Smooth muscle cell (in vitro differentiated cells): ENCODE results near the gene MSLN. TPM values are rescaled to one million over a fixed set of nuclear protein-coding genes. Genes with fewer than 3 reads are reported as not detected.

Source experiments
- DNase-seq: peaks from one replicate; lab custom pipeline; 2025; ENCODE audit not compliant: unreplicated experiment; lab: John Stamatoyannopoulos, UW
- H2AFZ ChIP-seq: fragments of 200-600 bp; sonication (generic); 2 replicates; pipeline ENCODE4 v1.6.0; 2016; ENCODE audit warnings: antibody characterized with exemption, low read depth, mild to moderate bottlenecking
- H3F3A ChIP-seq: fragments of 200-600 bp; sonication (generic); 2 replicates; pipeline ENCODE4 v1.6.0; 2017; ENCODE audit warnings: antibody characterized with exemption, low read depth
- H3K27ac ChIP-seq: fragments of 200-600 bp; sonication (generic); 2 replicates; pipeline ENCODE4 v1.5.1; 2016; ENCODE audit warnings: low read depth, mild to moderate bottlenecking
- H3K27me3 ChIP-seq: fragments of 200-600 bp; sonication (generic); 2 replicates; pipeline ENCODE4 v1.6.1; 2016; ENCODE audit warnings: low read depth, mild to moderate bottlenecking
- H3K36me3 ChIP-seq: fragments of 200-600 bp; sonication (generic); 2 replicates; pipeline ENCODE4 v1.5.1; 2016; ENCODE audit warnings: low read depth
- H3K4me1 ChIP-seq: fragments of 200-600 bp; sonication (generic); 2 replicates; pipeline ENCODE4 v1.5.1; 2016; ENCODE audit warnings: low read depth
- H3K4me2 ChIP-seq: fragments of 200-600 bp; sonication (generic); 2 replicates; pipeline ENCODE4 v1.6.0; 2016; ENCODE audit warnings: mild to moderate bottlenecking
- H3K4me3 ChIP-seq: fragments of 200-600 bp; sonication (generic); 2 replicates; pipeline ENCODE4 v1.5.1; 2016; ENCODE audit warnings: mild to moderate bottlenecking
- H3K79me2 ChIP-seq: fragments of 200-600 bp; sonication (generic); 2 replicates; pipeline ENCODE4 v1.6.0; 2016; ENCODE audit warnings: low read depth, mild to moderate bottlenecking
- H3K9ac ChIP-seq: fragments of 200-600 bp; sonication (generic); 2 replicates; pipeline ENCODE4 v1.6.0; 2016; ENCODE audit warnings: low read depth
- H3K9me3 ChIP-seq: fragments of 200-600 bp; sonication (generic); replicated peaks from 2 replicates; pipeline ENCODE4 v1.5.1; 2016; ENCODE audit warnings: low read depth
- H4K20me1 ChIP-seq: fragments of 200-600 bp; sonication (generic); 2 replicates; pipeline ENCODE4 v1.6.0; 2016; ENCODE audit warnings: low read depth
- WGBS: methylation state at CpG from one replicate; pipeline ENCODE4 v1.1.7; 2016; ENCODE audit warnings: low lambda C conversion rate; 5-methylcytosine and 5-hydroxymethylcytosine counted together
- polyA plus RNA-seq: library from polyadenylated mRNA; unstranded; fragments of >200 nt; fragmentation: Nextera tagmentation; extraction: Ambion mirVana; gene quantifications from 2 replicates; pipeline ENCODE4 v1.2.1, GENCODE V29; 2016
- total RNA-seq: library from RNA; depleted of rRNA; stranded (reverse); fragments of >200 nt; gene quantifications from 2 replicates; pipeline ENCODE4 v1.2.3, GENCODE V29; 2014
- TF ChIP-seq, protein P1 (sequence below): fragments of 200-600 bp; sonication (generic); IDR thresholded peaks from 2 replicates; pipeline ENCODE4 v1.5.1; 2017; ENCODE audit warnings: borderline replicate concordance, mild to moderate bottlenecking, antibody characterized with exemption; ENCODE audit not compliant: insufficient read depth, poor library complexity, severe bottlenecking

The MSLN gene
- total and polyA plus RNA-seq, 2 experiments from 2014 or later = 0.26 to 3.7 TPM

DNA sequence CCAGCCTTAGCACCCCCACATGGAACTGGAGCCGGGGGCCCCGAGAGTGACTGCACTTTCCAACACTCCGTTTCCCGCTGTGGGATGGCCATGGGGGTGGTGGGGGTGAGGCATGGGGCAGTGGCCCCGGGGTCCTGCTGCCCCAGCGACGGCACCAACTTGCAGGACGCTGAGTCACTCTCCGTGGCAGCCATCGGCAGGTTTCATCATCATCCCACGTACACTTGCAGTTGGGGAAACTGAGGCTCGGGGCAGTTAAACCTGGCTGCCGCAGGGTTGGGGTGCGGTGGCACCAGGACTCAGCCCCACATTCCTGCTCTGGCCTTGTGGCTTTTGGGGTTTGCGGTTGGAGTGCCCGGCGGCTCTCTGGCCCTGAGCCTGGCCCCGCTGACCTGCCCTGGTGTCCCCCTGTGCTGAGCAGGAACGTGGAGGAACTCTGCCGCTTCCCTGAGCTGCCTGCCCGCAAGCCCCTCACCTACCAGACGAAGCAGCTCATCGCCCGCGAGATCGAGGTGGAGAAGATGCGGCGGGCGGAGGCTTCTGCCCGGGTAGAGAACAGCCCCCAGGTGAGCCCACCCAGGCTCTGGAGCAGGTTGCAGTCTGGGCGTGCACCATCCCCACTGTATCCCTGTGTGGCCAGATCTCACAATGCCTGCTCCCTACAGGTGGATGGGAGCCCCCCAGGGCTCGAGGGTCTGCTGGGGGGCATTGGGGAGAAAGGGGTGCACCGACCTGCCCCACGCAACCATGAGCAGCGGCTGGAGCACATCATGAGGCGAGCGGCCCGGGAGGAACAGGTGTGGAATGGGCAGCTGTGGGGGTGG is 36.0 kb downstream of the MSLN start:
- 96% methylated on average over 34 of the region's 38 CpGs for WGBS
- H3K4me1 ChIP-seq = peaks cover 8% of the 10 kb centered on the region
- no peak overlapping the region for H3K4me3 ChIP-seq
- no peak overlapping the region for H3K27ac ChIP-seq
- no peaks in the 10 kb centered on the region for H3K36me3 ChIP-seq
- no peak for DNase-seq
- H2AFZ ChIP-seq = no peak overlapping the region
- H3F3A ChIP-seq = no peaks in the 10 kb centered on the region
- peaks cover 26% of the 10 kb centered on the region for H3K27me3 ChIP-seq
- no peak overlapping the region for H3K9ac ChIP-seq
- H3K79me2 ChIP-seq = no peaks in the 10 kb centered on the region
- no peaks in the 10 kb centered on the region for H4K20me1 ChIP-seq
- H3K9me3 ChIP-seq = no peaks in the 10 kb centered on the region
- TF ChIP-seq, protein P1, sequence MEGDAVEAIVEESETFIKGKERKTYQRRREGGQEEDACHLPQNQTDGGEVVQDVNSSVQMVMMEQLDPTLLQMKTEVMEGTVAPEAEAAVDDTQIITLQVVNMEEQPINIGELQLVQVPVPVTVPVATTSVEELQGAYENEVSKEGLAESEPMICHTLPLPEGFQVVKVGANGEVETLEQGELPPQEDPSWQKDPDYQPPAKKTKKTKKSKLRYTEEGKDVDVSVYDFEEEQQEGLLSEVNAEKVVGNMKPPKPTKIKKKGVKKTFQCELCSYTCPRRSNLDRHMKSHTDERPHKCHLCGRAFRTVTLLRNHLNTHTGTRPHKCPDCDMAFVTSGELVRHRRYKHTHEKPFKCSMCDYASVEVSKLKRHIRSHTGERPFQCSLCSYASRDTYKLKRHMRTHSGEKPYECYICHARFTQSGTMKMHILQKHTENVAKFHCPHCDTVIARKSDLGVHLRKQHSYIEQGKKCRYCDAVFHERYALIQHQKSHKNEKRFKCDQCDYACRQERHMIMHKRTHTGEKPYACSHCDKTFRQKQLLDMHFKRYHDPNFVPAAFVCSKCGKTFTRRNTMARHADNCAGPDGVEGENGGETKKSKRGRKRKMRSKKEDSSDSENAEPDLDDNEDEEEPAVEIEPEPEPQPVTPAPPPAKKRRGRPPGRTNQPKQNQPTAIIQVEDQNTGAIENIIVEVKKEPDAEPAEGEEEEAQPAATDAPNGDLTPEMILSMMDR = no peak
- H3K4me2 ChIP-seq = no peak overlapping the region

DNA sequence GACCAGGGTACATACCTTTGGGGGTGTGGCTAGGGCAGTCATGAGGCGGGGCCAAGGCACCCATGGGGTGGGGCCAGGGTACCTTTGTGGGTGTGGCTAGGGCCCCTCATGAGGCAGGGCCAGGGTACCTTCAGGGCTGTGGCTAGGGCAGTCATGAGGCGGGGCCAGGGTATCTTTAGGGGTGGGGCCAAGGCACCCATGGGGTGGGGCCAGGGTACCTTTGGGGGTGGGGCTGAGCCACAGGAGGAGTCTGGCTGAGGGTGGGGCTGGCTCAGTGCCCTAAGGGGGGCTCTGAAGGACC is 36.5 kb downstream of the MSLN start:
- H4K20me1 ChIP-seq = no peaks in the 10 kb centered on the region
- peaks cover 32% of the 10 kb centered on the region for H3K27me3 ChIP-seq
- H3F3A ChIP-seq = no peaks in the 10 kb centered on the region
- TF ChIP-seq, protein P1 = no peak
- no peak overlapping the region for H3K27ac ChIP-seq
- H3K9me3 ChIP-seq = no peaks in the 10 kb centered on the region
- no peak for DNase-seq
- H3K4me2 ChIP-seq = no peak overlapping the region
- no peaks in the 10 kb centered on the region for H3K79me2 ChIP-seq
- no peak overlapping the region for H3K9ac ChIP-seq
- H3K36me3 ChIP-seq = no peaks in the 10 kb centered on the region
- no peak overlapping the region for H2AFZ ChIP-seq
- WGBS = 100% methylated on average over 1 of the region's 2 CpGs
- H3K4me1 ChIP-seq = peaks cover 8% of the 10 kb centered on the region
- H3K4me3 ChIP-seq = no peak overlapping the region

DNA sequence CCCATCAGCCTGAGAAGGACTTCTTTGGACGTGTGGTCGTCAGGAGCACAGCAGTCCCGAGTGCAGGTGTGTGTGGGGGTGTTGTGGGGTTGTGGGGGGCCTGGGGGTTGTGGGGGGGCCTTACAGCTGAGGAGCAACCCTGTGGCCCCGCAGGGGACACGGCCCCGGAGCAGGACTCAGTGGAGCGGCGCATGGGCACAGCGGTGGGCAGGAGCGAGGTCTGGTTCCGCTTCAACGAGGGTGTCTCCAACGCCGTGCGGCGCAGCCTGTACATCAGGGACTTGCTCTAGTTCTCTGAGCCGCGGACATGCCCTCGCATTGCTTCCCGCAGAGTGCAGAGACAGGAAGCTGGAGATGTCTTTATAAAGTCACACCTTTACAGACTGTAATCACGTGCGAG is 37.2 kb downstream of the MSLN start:
- no peak overlapping the region for H3K4me3 ChIP-seq
- no peak overlapping the region for H3K4me2 ChIP-seq
- 96% methylated on average over 22 of the region's 22 CpGs for WGBS
- no peak overlapping the region for H2AFZ ChIP-seq
- H3K79me2 ChIP-seq = no peaks in the 10 kb centered on the region
- H4K20me1 ChIP-seq = no peaks in the 10 kb centered on the region
- no peaks in the 10 kb centered on the region for H3K9me3 ChIP-seq
- TF ChIP-seq, protein P1 = no peak
- H3K4me1 ChIP-seq = peaks cover 8% of the 10 kb centered on the region
- no peak overlapping the region for H3K27ac ChIP-seq
- H3K27me3 ChIP-seq = peaks cover 36% of the 10 kb centered on the region
- DNase-seq = no peak
- no peaks in the 10 kb centered on the region for H3K36me3 ChIP-seq
- H3K9ac ChIP-seq = no peak overlapping the region
- H3F3A ChIP-seq = no peaks in the 10 kb centered on the region

DNA sequence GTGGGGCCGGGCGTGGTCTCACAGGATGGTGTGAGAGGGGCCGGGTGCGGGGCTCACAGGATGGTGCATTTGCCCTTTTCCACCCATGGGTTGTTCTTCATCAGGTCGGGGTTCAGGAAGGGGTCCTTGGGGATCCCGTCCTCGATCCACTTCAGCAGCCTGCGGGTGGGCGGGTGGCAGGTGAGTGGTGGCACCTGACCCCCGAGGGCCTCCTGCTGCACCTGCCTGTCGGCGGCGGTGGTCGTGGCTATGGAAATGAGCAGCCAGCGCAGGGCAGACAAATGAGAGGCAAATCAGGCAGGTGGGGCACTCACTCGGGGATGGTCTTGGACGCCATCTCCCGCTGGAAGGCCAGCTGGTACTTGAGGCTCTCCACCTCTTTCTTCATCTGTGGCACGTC is 38.1 kb downstream of the MSLN start:
- no peaks in the 10 kb centered on the region for H3F3A ChIP-seq
- no peak overlapping the region for H2AFZ ChIP-seq
- peaks cover 40% of the 10 kb centered on the region for H3K27me3 ChIP-seq
- no peaks in the 10 kb centered on the region for H4K20me1 ChIP-seq
- H3K9me3 ChIP-seq = no peaks in the 10 kb centered on the region
- no peak overlapping the region for H3K9ac ChIP-seq
- H3K4me2 ChIP-seq = no peak overlapping the region
- H3K36me3 ChIP-seq = no peaks in the 10 kb centered on the region
- peaks cover 8% of the 10 kb centered on the region for H3K4me1 ChIP-seq
- no peak for DNase-seq
- H3K79me2 ChIP-seq = no peaks in the 10 kb centered on the region
- TF ChIP-seq, protein P1 = no peak
- WGBS = 96% methylated on average over 19 of the region's 19 CpGs
- H3K4me3 ChIP-seq = no peak overlapping the region
- no peak overlapping the region for H3K27ac ChIP-seq
